Measurements from ENCODE around the gene NACAD.
"Not testable (repeated sequence)": the region's sequence is repeated elsewhere in the genome, so short reads cannot be mapped to it uniquely, and the experiment has no call there.

The NACAD gene

GRCh38 chr7:45116048-45116447 is 27.3 kb upstream of the NACAD start:
- Histone ChIP-seq H3K4me3 (replicated peaks; ENCODE audit: insufficient read depth, low read length) (no peak overlapping the region), H3K27ac (replicated peaks) (no peak overlapping the region), H3K27me3 (ENCODE audit: insufficient read depth, poor library complexity, severe bottlenecking) (no peaks in the 10 kb centered on the region)
- DNase-seq (ENCODE audit: low read depth in 1 of 2, low spot score in 1 of 2) = no peak
- no peak for TF ChIP-seq CTCF (IDR thresholded peaks at IDR 0.05; ENCODE audit: insufficient read depth, low read length)
- no peak for TF ChIP-seq POLR2AphosphoS5 (IDR thresholded peaks at IDR 0.05; ENCODE audit: low read depth)
- TF ChIP-seq SPI1 (IDR thresholded peaks at IDR 0.05; ENCODE audit: borderline replicate concordance, low read depth) = no peak
- no peak for TF ChIP-seq REST (IDR thresholded peaks at IDR 0.05; ENCODE audit: insufficient replicate concordance, low read depth)
- no peak for TF ChIP-seq GABPA (IDR thresholded peaks at IDR 0.05; ENCODE audit: low read depth)

DNA sequence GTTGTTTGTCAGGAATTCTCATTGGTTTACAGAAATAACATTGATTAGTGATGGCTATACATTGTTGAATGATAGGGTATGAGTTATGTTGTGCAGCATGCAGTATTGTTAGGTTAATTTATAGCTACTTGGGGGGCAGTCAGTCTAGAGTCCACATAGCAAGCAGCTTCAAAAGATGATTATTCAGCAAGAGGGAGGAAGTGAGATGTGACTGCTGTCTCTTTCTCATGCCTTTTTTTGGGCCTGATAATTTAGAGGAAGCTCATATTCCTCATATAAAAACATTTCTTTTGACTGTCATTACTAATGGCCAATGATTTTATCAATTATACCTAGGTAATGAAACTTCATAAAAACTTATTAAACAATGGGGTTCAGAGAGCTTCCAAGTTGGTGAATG is 26.2 kb upstream of the NACAD start:
- H3K27ac ChIP-seq (replicated peaks) = no peak overlapping the region
- TF ChIP-seq REST (IDR thresholded peaks at IDR 0.05; ENCODE audit: insufficient replicate concordance, low read depth) (no peak), SPI1 (IDR thresholded peaks at IDR 0.05; ENCODE audit: borderline replicate concordance, low read depth) (peak; percentile 50; the same call in 1 of the 2 replicates), CTCF (IDR thresholded peaks at IDR 0.05; ENCODE audit: insufficient read depth, low read length) (no peak), POLR2AphosphoS5 (IDR thresholded peaks at IDR 0.05; ENCODE audit: low read depth) (no peak), GABPA (IDR thresholded peaks at IDR 0.05; ENCODE audit: low read depth) (no peak)
- no peak for DNase-seq (ENCODE audit: low read depth in 1 of 2, low spot score in 1 of 2)
- no peak overlapping the region for H3K4me3 ChIP-seq (replicated peaks; ENCODE audit: insufficient read depth, low read length)
- no peaks in the 10 kb centered on the region for H3K27me3 ChIP-seq (ENCODE audit: insufficient read depth, poor library complexity, severe bottlenecking)

DNA sequence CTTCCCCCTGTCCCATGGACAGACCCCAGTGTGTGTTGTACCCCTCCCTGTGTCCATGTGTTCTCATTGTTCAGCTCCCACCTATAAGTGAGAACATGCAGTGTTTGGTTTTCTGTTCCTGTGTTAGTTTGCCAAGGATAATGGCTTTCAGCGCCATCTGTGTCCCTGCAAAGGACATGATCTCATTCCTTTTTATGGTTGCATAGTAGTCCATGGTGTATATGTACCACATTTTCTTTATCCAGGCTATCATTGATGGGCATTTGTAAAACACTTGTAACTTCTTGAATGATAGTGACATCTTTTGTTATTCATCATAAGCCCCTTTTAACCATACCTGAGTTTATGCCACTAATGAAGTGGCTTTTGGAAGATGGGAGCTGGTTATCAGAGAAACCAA is 25.5 kb upstream of the NACAD start:
- H3K4me3 ChIP-seq (replicated peaks; ENCODE audit: insufficient read depth, low read length); H3K27me3 ChIP-seq (ENCODE audit: insufficient read depth, poor library complexity, severe bottlenecking); H3K27ac ChIP-seq (replicated peaks); DNase-seq (ENCODE audit: low read depth in 1 of 2, low spot score in 1 of 2): not testable (repeated sequence)

GRCh38 chr7:45112648-45113047 is 23.9 kb upstream of the NACAD start:
- H3K4me3 ChIP-seq (replicated peaks; ENCODE audit: insufficient read depth, low read length) = no peak overlapping the region
- TF ChIP-seq SPI1 (IDR thresholded peaks at IDR 0.05; ENCODE audit: borderline replicate concordance, low read depth) (no peak), POLR2AphosphoS5 (IDR thresholded peaks at IDR 0.05; ENCODE audit: low read depth) (no peak), GABPA (IDR thresholded peaks at IDR 0.05; ENCODE audit: low read depth) (no peak), CTCF (IDR thresholded peaks at IDR 0.05; ENCODE audit: insufficient read depth, low read length) (no peak), REST (IDR thresholded peaks at IDR 0.05; ENCODE audit: insufficient replicate concordance, low read depth) (no peak)
- no peaks in the 10 kb centered on the region for H3K27me3 ChIP-seq (ENCODE audit: insufficient read depth, poor library complexity, severe bottlenecking)
- no peak for DNase-seq (ENCODE audit: low read depth in 1 of 2, low spot score in 1 of 2)
- H3K27ac ChIP-seq (replicated peaks) = no peak overlapping the region; the same call in 1 of the 2 replicates
